Endodermal cell (in vitro differentiated cells): ENCODE data around the gene TTBK1. TPM values are rescaled to one million over a fixed set of nuclear protein-coding genes. Genes with fewer than 3 reads are reported as not detected.

Experiments
- DNase-seq: peaks from one replicate; pipeline ENCODE4 v3.0.0-alpha.2; 2017
- H3K27ac ChIP-seq: 2 replicates; pipeline ENCODE4 v1.5.1; 2013; ENCODE audit warnings: mild to moderate bottlenecking, low read depth, low read length, moderate library complexity
- H3K27me3 ChIP-seq: 2 replicates; pipeline ENCODE4 v1.6.1; 2013; ENCODE audit warnings: mild to moderate bottlenecking, low read length, moderate library complexity; ENCODE audit not compliant: insufficient read depth, control insufficient read depth, poor library complexity, severe bottlenecking
- H3K36me3 ChIP-seq: 2 replicates; pipeline ENCODE4 v1.7.0; 2013; ENCODE audit warnings: mild to moderate bottlenecking, low read length, moderate library complexity; ENCODE audit not compliant: control insufficient read depth, insufficient read depth
- H3K4me1 ChIP-seq: one replicate; pipeline ENCODE4 v1.7.0; 2013; ENCODE audit warnings: low read length; ENCODE audit not compliant: control insufficient read depth, insufficient read depth
- H3K4me3 ChIP-seq: 2 replicates; pipeline ENCODE4 v1.5.1; 2013; ENCODE audit warnings: mild to moderate bottlenecking, low read length, moderate library complexity
- H3K9ac ChIP-seq: 2 replicates; pipeline ENCODE4 v1.6.1; 2013; ENCODE audit warnings: mild to moderate bottlenecking, low read length, moderate library complexity; ENCODE audit not compliant: poor library complexity, severe bottlenecking; ENCODE audit errors: extremely low read depth
- H3K9me3 ChIP-seq: 2 replicates; pipeline ENCODE4 v1.6.1; 2013; ENCODE audit warnings: mild to moderate bottlenecking, low read length, moderate library complexity; ENCODE audit not compliant: control insufficient read depth
- H3K27ac Mint-ChIP-seq: 2 replicates; pipeline ENCODE4 v1.8.0; 2020; ENCODE audit warnings: mixed read lengths
- H3K27me3 Mint-ChIP-seq: 2 replicates; pipeline ENCODE4 v1.8.0; 2021; ENCODE audit warnings: mild to moderate bottlenecking, mixed read lengths; ENCODE audit not compliant: insufficient read depth
- H3K36me3 Mint-ChIP-seq: 2 replicates; pipeline ENCODE4 v1.8.0; 2020; ENCODE audit warnings: low read depth, mixed read lengths
- H3K4me1 Mint-ChIP-seq: 2 replicates; pipeline ENCODE4 v1.8.0; 2020; ENCODE audit warnings: mixed read lengths
- H3K4me3 Mint-ChIP-seq: 2 replicates; pipeline ENCODE4 v1.8.0; 2020; ENCODE audit warnings: mild to moderate bottlenecking, moderate library complexity, mixed read lengths
- H3K9me3 Mint-ChIP-seq: 2 replicates; pipeline ENCODE4 v1.8.0; 2020; ENCODE audit warnings: mild to moderate bottlenecking, mixed read lengths
- WGBS, 2 experiments: methylation state at CpG; one replicate each; pipeline versions ENCODE4 v1.1.5 to v1.1.7; 2013; ENCODE audit warnings: missing lambda C conversion rate in 2 of 2, mixed read lengths in 1 of 2; ENCODE audit not compliant: insufficient coverage in 1 of 2, insufficient read length in 1 of 2; 5-methylcytosine and 5-hydroxymethylcytosine counted together
- total RNA-seq, 2 donors: library from RNA; stranded (reverse); fragmentation: NEBNext Ultra II Directional in 1 of 2; extraction: Animal tissue kit (Norgen Biotek cat#: 25700) in 1 of 2; gene quantifications; 2 replicates in 1 of 2; 3 replicates in 1 of 2; pipeline ENCODE4 v1.2.1, GENCODE V29; 2021
- TF ChIP-seq, protein P1 (sequence below): fragments of 200-600 bp; sonication (generic); conservative IDR thresholded peaks from 2 replicates; pipeline ENCODE4 v1.5.0; 2021; ENCODE audit warnings: antibody characterized with exemption, mild to moderate bottlenecking

The TTBK1 gene
- total RNA-seq, 2 donors from 2014 or later = 0.62 TPM

DNA sequence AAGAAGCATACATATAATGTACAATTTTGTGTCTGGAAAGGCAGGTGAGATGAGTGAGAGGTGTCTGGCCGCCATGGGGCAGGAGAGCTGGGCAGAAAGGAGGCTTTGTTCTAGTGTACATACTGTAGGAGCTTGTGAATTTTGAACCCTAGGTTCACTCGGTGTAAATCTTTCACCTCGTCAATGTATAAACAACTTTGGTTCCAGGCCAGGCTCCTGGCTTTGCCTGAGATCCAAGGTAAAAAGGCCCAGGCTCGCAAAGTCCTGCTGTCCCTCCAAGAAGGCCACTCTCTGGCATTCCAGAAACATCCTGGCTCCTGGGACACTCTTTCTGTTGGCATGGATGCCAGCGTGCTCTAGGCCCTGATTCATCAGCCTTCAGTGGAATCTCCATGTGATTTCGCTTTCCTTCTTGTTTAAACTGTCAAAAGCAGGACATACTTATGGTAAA is 47.6 kb downstream of the TTBK1 start:
- no peak overlapping the region for H3K4me3 ChIP-seq
- no peak overlapping the region for H3K9ac ChIP-seq
- TF ChIP-seq, protein P1, sequence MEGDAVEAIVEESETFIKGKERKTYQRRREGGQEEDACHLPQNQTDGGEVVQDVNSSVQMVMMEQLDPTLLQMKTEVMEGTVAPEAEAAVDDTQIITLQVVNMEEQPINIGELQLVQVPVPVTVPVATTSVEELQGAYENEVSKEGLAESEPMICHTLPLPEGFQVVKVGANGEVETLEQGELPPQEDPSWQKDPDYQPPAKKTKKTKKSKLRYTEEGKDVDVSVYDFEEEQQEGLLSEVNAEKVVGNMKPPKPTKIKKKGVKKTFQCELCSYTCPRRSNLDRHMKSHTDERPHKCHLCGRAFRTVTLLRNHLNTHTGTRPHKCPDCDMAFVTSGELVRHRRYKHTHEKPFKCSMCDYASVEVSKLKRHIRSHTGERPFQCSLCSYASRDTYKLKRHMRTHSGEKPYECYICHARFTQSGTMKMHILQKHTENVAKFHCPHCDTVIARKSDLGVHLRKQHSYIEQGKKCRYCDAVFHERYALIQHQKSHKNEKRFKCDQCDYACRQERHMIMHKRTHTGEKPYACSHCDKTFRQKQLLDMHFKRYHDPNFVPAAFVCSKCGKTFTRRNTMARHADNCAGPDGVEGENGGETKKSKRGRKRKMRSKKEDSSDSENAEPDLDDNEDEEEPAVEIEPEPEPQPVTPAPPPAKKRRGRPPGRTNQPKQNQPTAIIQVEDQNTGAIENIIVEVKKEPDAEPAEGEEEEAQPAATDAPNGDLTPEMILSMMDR = no peak
- DNase-seq = no peak
- H3K27ac ChIP-seq = no peak overlapping the region
- Mint-ChIP-seq H3K27me3 (peaks cover 5% of the 10 kb centered on the region), H3K36me3 (no peaks in the 10 kb centered on the region), H3K9me3 (no peaks in the 10 kb centered on the region), H3K4me3 (no peak overlapping the region), H3K27ac (no peak overlapping the region), H3K4me1 (peaks cover 12% of the 10 kb centered on the region)
- no peaks in the 10 kb centered on the region for H3K4me1 ChIP-seq
- no peaks in the 10 kb centered on the region for H3K27me3 ChIP-seq
- no peaks in the 10 kb centered on the region for H3K36me3 ChIP-seq
- no peaks in the 10 kb centered on the region for H3K9me3 ChIP-seq
- WGBS, 2 experiments = 91% methylated on average over 5 to 6 of the region's 6 CpGs

- no peaks in the 10 kb centered on the region for H3K36me3 ChIP-seq
- DNase-seq = no peak
- Mint-ChIP-seq H3K36me3 (no peaks in the 10 kb centered on the region), H3K4me3 (no peak overlapping the region), H3K27ac (no peak overlapping the region), H3K9me3 (no peaks in the 10 kb centered on the region), H3K4me1 (peaks cover 12% of the 10 kb centered on the region), H3K27me3 (peaks cover 2% of the 10 kb centered on the region)
- TF ChIP-seq, protein P1 = no peak
- no peak overlapping the region for H3K9ac ChIP-seq
- H3K27me3 ChIP-seq = no peaks in the 10 kb centered on the region
- WGBS, 2 experiments = no CpG with 5 or more reads among the region's 2 CpGs
- H3K9me3 ChIP-seq = no peaks in the 10 kb centered on the region
- no peaks in the 10 kb centered on the region for H3K4me1 ChIP-seq
- no peak overlapping the region for H3K4me3 ChIP-seq
- no peak overlapping the region for H3K27ac ChIP-seq
These were observed 48.4 kb downstream of the TTBK1 start for GRCh38 chr6:43291708-43292107.

GRCh38 chr6:43292341-43292740 is 49.1 kb downstream of the TTBK1 start:
- Histone ChIP-seq H3K27ac (no peak overlapping the region), H3K27me3 (no peaks in the 10 kb centered on the region), H3K36me3 (no peaks in the 10 kb centered on the region), H3K9me3 (no peaks in the 10 kb centered on the region), H3K4me1 (peaks cover under 1% of the 10 kb centered on the region), H3K4me3 (no peak overlapping the region), H3K9ac (no peak overlapping the region)
- H3K27me3 Mint-ChIP-seq = peaks cover 2% of the 10 kb centered on the region
- TF ChIP-seq, protein P1 = no peak
- WGBS, 2 experiments = 95% methylated on average over 5 to 6 of the region's 6 CpGs
- no peaks in the 10 kb centered on the region for H3K36me3 Mint-ChIP-seq
- no peak overlapping the region for H3K4me3 Mint-ChIP-seq
- no peaks in the 10 kb centered on the region for H3K9me3 Mint-ChIP-seq
- H3K4me1 Mint-ChIP-seq = peaks cover 12% of the 10 kb centered on the region
- DNase-seq = no peak
- H3K27ac Mint-ChIP-seq = no peak overlapping the region
